H1 (cell line): ENCODE data around the gene TPO. TPM values are rescaled to one million over a fixed set of nuclear protein-coding genes. Genes with fewer than 3 reads are reported as not detected.

Experiments
- CTCF ChIA-PET: fragments of 300-600 bp; sonication (Branson Sonifier 250); formaldehyde crosslinking; loops from one replicate; lab custom pipeline; 2021; ENCODE audit not compliant: partially characterized antibody; lab: Charles Lee
- POLR2A ChIA-PET: fragments of 300-600 bp; sonication (Branson Sonifier 250); formaldehyde crosslinking; loops from one replicate; lab custom pipeline; 2021; ENCODE audit warnings: inconsistent platforms; ENCODE audit not compliant: partially characterized antibody; lab: Charles Lee
- DNase-seq, 2 experiments: peaks; one replicate each; pipeline versions ENCODE4 v3.0.0 to v3.0.0-alpha.2; 2010 to 2022; ENCODE audit warnings: low spot score in 2 of 2, low read depth in 1 of 2, mixed read lengths in 1 of 2
- FAIRE-seq: peaks from 2 replicates; lab custom pipeline; 2011; peaks lifted over from hg19 to GRCh38; lab: Jason Lieb, UNC
- H2AFZ ChIP-seq: 2 replicates; pipeline ENCODE4 v1.8.1; 2012; ENCODE audit warnings: low read length, inconsistent platforms
- H2AK5ac ChIP-seq: 2 replicates; pipeline ENCODE4 v1.6.1; 2013; ENCODE audit warnings: low read depth, low read length
- H2BK120ac ChIP-seq: replicated peaks from 2 replicates; pipeline ENCODE3; 2013; ENCODE audit warnings: low read depth, low read length, inconsistent platforms
- H2BK12ac ChIP-seq: 2 replicates; pipeline ENCODE4 v1.6.1; 2013; ENCODE audit warnings: low read depth, low read length
- H2BK15ac ChIP-seq: 2 replicates; pipeline ENCODE4 v1.6.1; 2013; ENCODE audit warnings: low read length
- H2BK20ac ChIP-seq: 2 replicates; pipeline ENCODE4 v1.6.1; 2013; ENCODE audit warnings: low read length
- H2BK5ac ChIP-seq: 2 replicates; pipeline ENCODE4 v1.6.1; 2013; ENCODE audit warnings: low read depth, low read length
- H3K14ac ChIP-seq: 2 replicates; pipeline ENCODE4 v1.6.1; 2013; ENCODE audit warnings: inconsistent platforms; ENCODE audit not compliant: insufficient read length
- H3K18ac ChIP-seq: 2 replicates; pipeline ENCODE4 v1.6.1; 2013; ENCODE audit warnings: low read length; ENCODE audit errors: extremely low read depth
- H3K23ac ChIP-seq: 2 replicates; pipeline ENCODE4 v1.6.1; 2013; ENCODE audit warnings: inconsistent platforms; ENCODE audit not compliant: insufficient read length
- H3K23me2 ChIP-seq: 2 replicates; pipeline ENCODE4 v1.6.1; 2013; ENCODE audit warnings: low read depth, low read length
- H3K27ac ChIP-seq: 2 replicates; pipeline ENCODE4 v1.6.1; 2011; ENCODE audit warnings: low read depth, low read length, inconsistent platforms
- H3K27me3 ChIP-seq, 4 experiments: replicated peaks in 1 of 4; 1 replicate in 1 of 4; 2 replicates in 3 of 4; pipeline versions ENCODE4 v1.6.1 to v1.8.1; 2011 to 2013; ENCODE audit warnings: low read length in 3 of 4, mild to moderate bottlenecking in 3 of 4, inconsistent platforms in 2 of 4, mixed read lengths in 2 of 4, moderate library complexity in 1 of 4; ENCODE audit not compliant: control insufficient read depth in 3 of 4, insufficient read depth in 3 of 4; ENCODE audit errors: extremely low read depth in 1 of 4
- H3K36me3 ChIP-seq, 4 experiments: 2 replicates each; pipeline versions ENCODE4 v1.6.1 to v1.8.1; 2011 to 2013; ENCODE audit warnings: mild to moderate bottlenecking in 4 of 4, low read length in 3 of 4, moderate library complexity in 2 of 4, control low read depth in 1 of 4, inconsistent platforms in 1 of 4; ENCODE audit not compliant: insufficient read depth in 4 of 4, control insufficient read depth in 2 of 4
- H3K4ac ChIP-seq: replicated peaks from 2 replicates; pipeline ENCODE3; 2013; ENCODE audit warnings: low read length, low read depth, mixed read lengths, inconsistent platforms; ENCODE audit not compliant: insufficient read length
- H3K4me1 ChIP-seq, 4 experiments: replicated peaks in 1 of 4; 1 replicate in 1 of 4; 2 replicates in 3 of 4; pipeline versions ENCODE4 v1.6.1 to v1.8.1; 2011 to 2013; ENCODE audit warnings: low read length in 3 of 4, inconsistent platforms in 2 of 4, mixed read lengths in 1 of 4; ENCODE audit not compliant: insufficient read depth in 4 of 4, control insufficient read depth in 3 of 4
- H3K4me2 ChIP-seq, 2 experiments: 2 replicates each; pipeline versions ENCODE4 v1.6.1 to v1.8.1; 2011 to 2013; ENCODE audit warnings: low read depth in 2 of 2, low read length in 2 of 2, control low read depth in 1 of 2, inconsistent platforms in 1 of 2, mild to moderate bottlenecking in 1 of 2; ENCODE audit not compliant: insufficient read depth in 1 of 2
- H3K4me3 ChIP-seq, 4 experiments: fragments of 200-600, 300-600 bp in 1 of 4; sonication (generic), shearing (Covaris generic), sonication (Bioruptor Twin) in 1 of 4; 2 replicates each; pipeline versions ENCODE4 v1.5.1 to v1.8.1; 2011 to 2016; ENCODE audit warnings: low read length in 4 of 4, low read depth in 3 of 4, control low read depth in 2 of 4, inconsistent platforms in 2 of 4, mild to moderate bottlenecking in 2 of 4, mixed read lengths in 1 of 4, moderate library complexity in 1 of 4; ENCODE audit not compliant: insufficient read depth in 2 of 4; ENCODE audit errors: extremely low read depth in 1 of 4
- H3K56ac ChIP-seq: replicated peaks from 2 replicates; pipeline ENCODE3; 2013; ENCODE audit warnings: low read depth, mild to moderate bottlenecking, mixed read lengths, low read length, inconsistent platforms; ENCODE audit not compliant: insufficient read length
- H3K79me1 ChIP-seq: 2 replicates; pipeline ENCODE4 v1.6.1; 2013; ENCODE audit warnings: low read depth, low read length, control low read depth
- H3K79me2 ChIP-seq, 2 experiments: 2 replicates each; pipeline versions ENCODE4 v1.6.1 to v1.8.1; 2012 to 2013; ENCODE audit warnings: low read length in 2 of 2, mild to moderate bottlenecking in 2 of 2, inconsistent platforms in 1 of 2; ENCODE audit not compliant: insufficient read depth in 2 of 2, control insufficient read depth in 1 of 2
- H3K9ac ChIP-seq, 4 experiments: replicated peaks in 1 of 4; 1 replicate in 1 of 4; 2 replicates in 3 of 4; pipeline versions ENCODE4 v1.6.1 to v1.8.1; 2011 to 2013; ENCODE audit warnings: low read depth in 3 of 4, low read length in 3 of 4, control low read depth in 2 of 4, mild to moderate bottlenecking in 2 of 4, moderate library complexity in 2 of 4, inconsistent platforms in 1 of 4; ENCODE audit errors: extremely low read depth in 1 of 4
- H3K9me3 ChIP-seq, 2 experiments: 2 replicates each; pipeline versions ENCODE4 v1.6.1 to v1.8.1; 2012 to 2013; ENCODE audit warnings: mild to moderate bottlenecking in 2 of 2, moderate library complexity in 2 of 2, control low read depth in 1 of 2, inconsistent platforms in 1 of 2, low read depth in 1 of 2, low read length in 1 of 2, mixed read lengths in 1 of 2; ENCODE audit not compliant: insufficient read depth in 2 of 2
- H4K20me1 ChIP-seq, 2 experiments: replicated peaks in 1 of 2; 2 replicates each; pipeline versions ENCODE3 to v1.8.1; 2011 to 2013; ENCODE audit warnings: inconsistent platforms in 2 of 2, low read length in 2 of 2, mild to moderate bottlenecking in 1 of 2; ENCODE audit not compliant: insufficient read depth in 2 of 2, control insufficient read depth in 1 of 2
- H4K5ac ChIP-seq: 2 replicates; pipeline ENCODE4 v1.6.1; 2013; ENCODE audit warnings: low read length, low read depth, mixed read lengths, inconsistent platforms; ENCODE audit not compliant: insufficient read length
- H4K8ac ChIP-seq: 2 replicates; pipeline ENCODE4 v1.8.0; 2013; ENCODE audit warnings: mild to moderate bottlenecking, moderate library complexity, low read length, inconsistent platforms; ENCODE audit not compliant: insufficient read depth; ENCODE audit errors: extremely low read depth
- H4K91ac ChIP-seq: replicated peaks from 2 replicates; pipeline ENCODE3; 2013; ENCODE audit warnings: low read length, mixed read lengths, inconsistent platforms; ENCODE audit not compliant: insufficient read length
- BACH1 ChIP-seq: IDR thresholded peaks from 2 replicates; pipeline ENCODE4 v1.6.1; 2012; ENCODE audit warnings: low read length, improper control_type of control experiment
- CBX5 ChIP-seq: fragments of 300-800, 300-1000 bp; sonication (generic); IDR thresholded peaks from 2 replicates; pipeline ENCODE4 v1.7.1; 2016; ENCODE audit warnings: antibody characterized with exemption, low read length, low read depth
- CTCF ChIP-seq, 3 experiments: IDR thresholded peaks; 1 replicate in 2 of 3; 2 replicates in 1 of 3; pipeline versions ENCODE4 v1.5.1 to v1.6.1; 2011; ENCODE audit warnings: low read length in 3 of 3, mild to moderate bottlenecking in 3 of 3, inconsistent platforms in 2 of 3, low read depth in 1 of 3, moderate library complexity in 1 of 3; ENCODE audit not compliant: insufficient read depth in 1 of 3; ENCODE audit errors: control extremely low read depth in 1 of 3
- GABPA ChIP-seq: IDR thresholded peaks from 2 replicates; pipeline ENCODE4 v1.6.1; 2011; ENCODE audit warnings: mild to moderate bottlenecking, low read length, moderate library complexity, borderline replicate concordance; ENCODE audit not compliant: insufficient read depth
- JUND ChIP-seq: IDR thresholded peaks from 2 replicates; pipeline ENCODE4 v1.6.1; 2011; ENCODE audit warnings: mild to moderate bottlenecking, improper control_type of control experiment, low read length
- RAD21 ChIP-seq, 2 experiments: IDR thresholded peaks in 1 of 2; conservative IDR thresholded peaks in 1 of 2; 2 replicates each; pipeline ENCODE4 v1.6.1; 2011; ENCODE audit warnings: low read depth in 2 of 2, low read length in 2 of 2, improper control_type of control experiment in 1 of 2, inconsistent platforms in 1 of 2, mild to moderate bottlenecking in 1 of 2, moderate library complexity in 1 of 2
- TEAD4 ChIP-seq: IDR thresholded peaks from 2 replicates; pipeline ENCODE4 v1.6.1; 2012; ENCODE audit warnings: low read depth, low read length, inconsistent platforms, mixed read lengths
- WGBS, 2 experiments: shearing (Covaris generic) in 1 of 2; methylation state at CpG; one replicate each; pipeline versions ENCODE4 v1.1.6 to v1.1.7; 2013 to 2015; ENCODE audit warnings: low lambda C conversion rate in 2 of 2, mixed read lengths in 2 of 2, inconsistent platforms in 1 of 2, low coverage in 1 of 2, missing lambda C conversion rate in 1 of 2; ENCODE audit not compliant: insufficient replicate concordance in 2 of 2, insufficient coverage in 1 of 2, insufficient read length in 1 of 2; ENCODE audit errors: extremely low coverage in 1 of 2, missing lambda C conversion rate in 1 of 2; 5-methylcytosine and 5-hydroxymethylcytosine counted together
- polyA plus RNA-seq, 7 experiments: library from polyadenylated mRNA; depleted of rRNA in 3 of 7; stranded (reverse) in 5 of 7; unstranded in 2 of 7; fragments of >200 nt in 5 of 7; fragments of 200-250 nt in 2 of 7; gene quantifications; 1 replicate in 5 of 7; 2 replicates in 1 of 7; 4 replicates in 1 of 7; pipeline versions ENCODE4 v1.2.1 to v1.2.3, GENCODE V29; 2011 to 2013; ENCODE audit warnings: missing spikeins in 2 of 7, mixed read lengths in 2 of 7
- total RNA-seq: library from RNA; stranded (reverse); fragmentation: NEBNext Ultra II Directional; extraction: Animal tissue kit (Norgen Biotek cat#: 25700); gene quantifications from 2 replicates; pipeline ENCODE4 v1.2.1, GENCODE V29; 2021

Gene TPO
- total and polyA plus RNA-seq, 2 of the 8 experiments (the other 6 are each of a cell fraction or from before 2014, with no cell fraction given) = not detected

GRCh38 chr2:1407950-1408675 is 5.2 kb upstream of the TPO start:
- no peak overlapping the region for H3K9ac ChIP-seq
- no peak overlapping the region for H3K56ac ChIP-seq
- no peaks in the 10 kb centered on the region for H3K79me1 ChIP-seq
- H3K23ac ChIP-seq = no peak overlapping the region
- no peak overlapping the region for H3K4me3 ChIP-seq
- H3K4me2 ChIP-seq = no peak overlapping the region
- no peak overlapping the region for H3K27ac ChIP-seq
- no peak overlapping the region for H4K8ac ChIP-seq
- no peaks in the 10 kb centered on the region; a peak in 1 of 4 replicates for H3K9me3 ChIP-seq
- H3K27me3 ChIP-seq = peaks cover 0 to 5% (median 2%) of the 10 kb centered on the region in 4 experiments; a peak in 3 of 7 replicates
- H4K91ac ChIP-seq = no peak overlapping the region
- H2BK12ac ChIP-seq = no peak overlapping the region
- no peak overlapping the region for H2BK120ac ChIP-seq
- ChIA-PET POLR2A (interaction anchor here (0.6 kb wide), 1 partner anchor 106 kb away, joined by 3 read pairs; no protein-coding TSS in a partner anchor), CTCF (no interaction called here)
- no peaks in the 10 kb centered on the region; a peak in 2 of 7 replicates for H3K4me1 ChIP-seq
- no peak overlapping the region for H2BK15ac ChIP-seq
- no peak overlapping the region for H3K18ac ChIP-seq
- no peak overlapping the region for H2BK5ac ChIP-seq
- no peak overlapping the region for H2AFZ ChIP-seq
- H2BK20ac ChIP-seq = no peak overlapping the region
- H3K36me3 ChIP-seq = no peaks in the 10 kb centered on the region
- no peak overlapping the region for H2AK5ac ChIP-seq
- peaks cover 6% of the 10 kb centered on the region; the same call in 1 of the 2 replicates for H3K23me2 ChIP-seq
- DNase-seq (no peak), FAIRE-seq (no peak)
- TF ChIP-seq GABPA (no peak), JUND (no peak), RAD21 (IDR thresholded peaks at IDR 0.05 in 1 of 2, conservative IDR thresholded peaks at IDR 0.05 in 1 of 2; ENCODE audit: low read depth in 2 of 2, low read length in 2 of 2) (no peak), TEAD4 (no peak), BACH1 (no peak), CBX5 (no peak), CTCF (IDR thresholded peaks at IDR 0.05; ENCODE audit: control extremely low read depth in 1 of 3, insufficient read depth in 1 of 3, low read depth in 1 of 3, low read length in 3 of 3) (no peak)
- H3K4ac ChIP-seq = no peak overlapping the region
- H4K5ac ChIP-seq = no peak overlapping the region
- no peak overlapping the region for H3K14ac ChIP-seq
- H3K79me2 ChIP-seq = no peaks in the 10 kb centered on the region
- 88% methylated on average over 16 of the region's 16 CpGs; no CpG with 5 or more reads in 1 of the 2 experiments for WGBS, 2 experiments
- no peaks in the 10 kb centered on the region for H4K20me1 ChIP-seq
